ENCODE results near the gene TBX5.

DNA sequence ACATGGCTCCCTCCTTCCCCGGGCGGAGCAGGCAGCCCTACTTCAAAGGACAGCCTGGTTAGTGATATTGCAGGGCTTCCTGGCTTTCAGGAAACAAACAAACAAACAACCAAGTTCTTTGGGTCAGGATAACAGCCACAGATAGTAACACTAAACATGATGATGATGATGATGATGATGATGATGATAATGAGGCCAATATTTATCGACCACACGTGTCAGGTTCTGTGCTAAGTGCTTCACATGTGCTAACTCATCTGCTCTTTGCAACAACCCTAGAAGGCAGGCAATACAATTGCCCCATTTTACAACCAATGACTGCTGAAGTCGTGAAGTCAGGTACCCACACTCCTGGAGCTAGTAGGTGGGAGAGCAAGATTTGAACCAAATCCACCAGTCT lies 44.1 kb upstream of the TBX5 start:
- TF ChIP-seq, protein P1, sequence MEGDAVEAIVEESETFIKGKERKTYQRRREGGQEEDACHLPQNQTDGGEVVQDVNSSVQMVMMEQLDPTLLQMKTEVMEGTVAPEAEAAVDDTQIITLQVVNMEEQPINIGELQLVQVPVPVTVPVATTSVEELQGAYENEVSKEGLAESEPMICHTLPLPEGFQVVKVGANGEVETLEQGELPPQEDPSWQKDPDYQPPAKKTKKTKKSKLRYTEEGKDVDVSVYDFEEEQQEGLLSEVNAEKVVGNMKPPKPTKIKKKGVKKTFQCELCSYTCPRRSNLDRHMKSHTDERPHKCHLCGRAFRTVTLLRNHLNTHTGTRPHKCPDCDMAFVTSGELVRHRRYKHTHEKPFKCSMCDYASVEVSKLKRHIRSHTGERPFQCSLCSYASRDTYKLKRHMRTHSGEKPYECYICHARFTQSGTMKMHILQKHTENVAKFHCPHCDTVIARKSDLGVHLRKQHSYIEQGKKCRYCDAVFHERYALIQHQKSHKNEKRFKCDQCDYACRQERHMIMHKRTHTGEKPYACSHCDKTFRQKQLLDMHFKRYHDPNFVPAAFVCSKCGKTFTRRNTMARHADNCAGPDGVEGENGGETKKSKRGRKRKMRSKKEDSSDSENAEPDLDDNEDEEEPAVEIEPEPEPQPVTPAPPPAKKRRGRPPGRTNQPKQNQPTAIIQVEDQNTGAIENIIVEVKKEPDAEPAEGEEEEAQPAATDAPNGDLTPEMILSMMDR (IDR thresholded peaks at IDR 0.05; ENCODE audit: low read depth, low read length, poor library complexity, severe bottlenecking) = no peak
- TF ChIP-seq EZH2phosphoT487 (IDR thresholded peaks at IDR 0.05; ENCODE audit: borderline replicate concordance, low read length) = no peak

Measured in DOHH2 (cell line).